Liver (tissue), 3 donors: Measurements from ENCODE around the gene GPC3.

Experiments
- JUND ChIP-seq, 2 donors: IDR thresholded peaks; 2 replicates each; pipeline ENCODE4 v1.6.1; 2016; ENCODE audit warnings: antibody characterized with exemption in 2 of 2
- RAD21 ChIP-seq, 2 donors: IDR thresholded peaks; 2 replicates each; pipeline ENCODE4 v1.6.1; 2016; ENCODE audit warnings: antibody characterized with exemption in 2 of 2, mild to moderate bottlenecking in 2 of 2
- TF ChIP-seq, protein P1 (sequence below): fragments of 150-350 bp; IDR thresholded peaks from 2 replicates; pipeline ENCODE4 v1.5.1; 2017; ENCODE audit warnings: improper control_type of control experiment, low read depth, low read length; ENCODE audit not compliant: missing input control
- TF ChIP-seq, protein P2 (sequence below): IDR thresholded peaks from 2 replicates; pipeline ENCODE4 v1.6.1; 2016; ENCODE audit warnings: antibody characterized with exemption
- donor health status: healthy.
- donor health status: healthy.

DNA sequence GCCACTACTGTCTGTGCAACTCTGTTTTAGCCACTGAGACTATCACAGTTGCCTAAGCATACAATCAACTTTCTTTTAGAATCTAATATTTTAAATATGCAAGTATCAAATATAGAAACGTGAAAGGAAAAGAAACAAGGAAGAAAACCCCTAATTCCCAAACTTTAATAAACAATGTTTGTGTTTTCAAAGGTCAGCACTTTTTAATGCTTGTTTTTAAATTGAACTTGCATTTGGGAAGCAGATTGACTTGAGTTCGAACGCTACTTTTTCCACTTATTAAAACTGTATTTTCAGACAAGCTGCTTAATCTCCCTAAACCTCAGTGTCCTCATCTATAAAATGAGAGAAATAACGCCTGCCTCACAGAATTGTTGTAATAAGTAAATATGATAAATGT is 384.3 kb downstream of the GPC3 start:
- TF ChIP-seq RAD21 (IDR thresholded peaks at IDR 0.05) (no peak), JUND (IDR thresholded peaks at IDR 0.05) (no peak)
- TF ChIP-seq, protein P1, sequence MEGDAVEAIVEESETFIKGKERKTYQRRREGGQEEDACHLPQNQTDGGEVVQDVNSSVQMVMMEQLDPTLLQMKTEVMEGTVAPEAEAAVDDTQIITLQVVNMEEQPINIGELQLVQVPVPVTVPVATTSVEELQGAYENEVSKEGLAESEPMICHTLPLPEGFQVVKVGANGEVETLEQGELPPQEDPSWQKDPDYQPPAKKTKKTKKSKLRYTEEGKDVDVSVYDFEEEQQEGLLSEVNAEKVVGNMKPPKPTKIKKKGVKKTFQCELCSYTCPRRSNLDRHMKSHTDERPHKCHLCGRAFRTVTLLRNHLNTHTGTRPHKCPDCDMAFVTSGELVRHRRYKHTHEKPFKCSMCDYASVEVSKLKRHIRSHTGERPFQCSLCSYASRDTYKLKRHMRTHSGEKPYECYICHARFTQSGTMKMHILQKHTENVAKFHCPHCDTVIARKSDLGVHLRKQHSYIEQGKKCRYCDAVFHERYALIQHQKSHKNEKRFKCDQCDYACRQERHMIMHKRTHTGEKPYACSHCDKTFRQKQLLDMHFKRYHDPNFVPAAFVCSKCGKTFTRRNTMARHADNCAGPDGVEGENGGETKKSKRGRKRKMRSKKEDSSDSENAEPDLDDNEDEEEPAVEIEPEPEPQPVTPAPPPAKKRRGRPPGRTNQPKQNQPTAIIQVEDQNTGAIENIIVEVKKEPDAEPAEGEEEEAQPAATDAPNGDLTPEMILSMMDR, result no peak
- TF ChIP-seq, protein P2, sequence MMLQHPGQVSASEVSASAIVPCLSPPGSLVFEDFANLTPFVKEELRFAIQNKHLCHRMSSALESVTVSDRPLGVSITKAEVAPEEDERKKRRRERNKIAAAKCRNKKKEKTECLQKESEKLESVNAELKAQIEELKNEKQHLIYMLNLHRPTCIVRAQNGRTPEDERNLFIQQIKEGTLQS, result no peak
